Stimulated activated CD4-positive, alpha-beta T cell treated with anti-CD3 and anti-CD28 coated beads, Interleukin-4, amount 100 ng/mL, for 48 hours (primary cell): ENCODE results near the gene GNAS-AS1.

Experiments used
- DNase-seq, 2 donors: peaks; one replicate each; pipeline ENCODE4 v3.0.0-alpha.2; 2020; ENCODE audit warnings: low read depth in 2 of 2

GNAS-AS1 gene

GRCh38 chr20:58783511-58784011, 67.1 kb downstream of the GNAS-AS1 start:
- no peak for DNase-seq

GRCh38 chr20:58781138-58781537, 69.6 kb downstream of the GNAS-AS1 start:
- no peak for DNase-seq

- no peak for DNase-seq
Observed at GRCh38 chr20:58778760-58779159, 71.9 kb downstream of the GNAS-AS1 start.

GRCh38 chr20:58777657-58778056, 73.0 kb downstream of the GNAS-AS1 start:
- DNase-seq, result no peak

GRCh38 chr20:58776109-58776508, 74.6 kb downstream of the GNAS-AS1 start:
- no peak for DNase-seq

GRCh38 chr20:58775371-58775770, 75.3 kb downstream of the GNAS-AS1 start:
- DNase-seq, result no peak

- DNase-seq, result no peak
Observed at GRCh38 chr20:58774667-58775263, 75.9 kb downstream of the GNAS-AS1 start.

GRCh38 chr20:58774214-58774613, 76.5 kb downstream of the GNAS-AS1 start:
- no peak for DNase-seq

GRCh38 chr20:58772786-58773185, 77.9 kb downstream of the GNAS-AS1 start:
- no peak for DNase-seq
